Type B pancreatic cell (in vitro differentiated cells): ENCODE measurements around the gene HLA-DMB. TPM values are rescaled to one million over a fixed set of nuclear protein-coding genes. Genes with fewer than 3 reads are reported as not detected.

Source experiments
- DNase-seq: peaks from one replicate; pipeline ENCODE4 v3.0.0; 2021; ENCODE audit warnings: mixed read lengths; ENCODE audit not compliant: unreplicated experiment; ENCODE audit errors: extremely low spot score
- H3K27ac Mint-ChIP-seq: 2 replicates; pipeline ENCODE4 v1.8.0; 2021; ENCODE audit warnings: mild to moderate bottlenecking, mixed read lengths
- H3K27me3 Mint-ChIP-seq: 2 replicates; pipeline ENCODE4 v1.8.0; 2021; ENCODE audit warnings: mixed read lengths
- H3K36me3 Mint-ChIP-seq: 2 replicates; pipeline ENCODE4 v1.8.0; 2021; ENCODE audit warnings: mixed read lengths
- H3K4me1 Mint-ChIP-seq: one replicate; pipeline ENCODE4 v1.8.0; 2021; ENCODE audit warnings: mixed read lengths; ENCODE audit not compliant: unreplicated experiment
- H3K4me3 Mint-ChIP-seq: 2 replicates; pipeline ENCODE4 v1.8.0; 2021; ENCODE audit warnings: mild to moderate bottlenecking, mixed read lengths
- H3K9me3 Mint-ChIP-seq: 2 replicates; pipeline ENCODE4 v1.8.0; 2021; ENCODE audit warnings: mixed read lengths
- total RNA-seq: library from RNA; stranded (reverse); gene quantifications from 2 replicates; pipeline ENCODE4 v1.2.1, GENCODE V29; 2021; ENCODE audit warnings: low replicate concordance
- TF ChIP-seq, protein P1 (sequence below): fragments of 200-600 bp; sonication (generic); conservative IDR thresholded peaks from 2 replicates; pipeline ENCODE4 v1.5.0; 2021; ENCODE audit warnings: antibody characterized with exemption, mild to moderate bottlenecking

Gene HLA-DMB
- total RNA-seq, 1 donor from 2014 or later = 0.80 TPM

DNA sequence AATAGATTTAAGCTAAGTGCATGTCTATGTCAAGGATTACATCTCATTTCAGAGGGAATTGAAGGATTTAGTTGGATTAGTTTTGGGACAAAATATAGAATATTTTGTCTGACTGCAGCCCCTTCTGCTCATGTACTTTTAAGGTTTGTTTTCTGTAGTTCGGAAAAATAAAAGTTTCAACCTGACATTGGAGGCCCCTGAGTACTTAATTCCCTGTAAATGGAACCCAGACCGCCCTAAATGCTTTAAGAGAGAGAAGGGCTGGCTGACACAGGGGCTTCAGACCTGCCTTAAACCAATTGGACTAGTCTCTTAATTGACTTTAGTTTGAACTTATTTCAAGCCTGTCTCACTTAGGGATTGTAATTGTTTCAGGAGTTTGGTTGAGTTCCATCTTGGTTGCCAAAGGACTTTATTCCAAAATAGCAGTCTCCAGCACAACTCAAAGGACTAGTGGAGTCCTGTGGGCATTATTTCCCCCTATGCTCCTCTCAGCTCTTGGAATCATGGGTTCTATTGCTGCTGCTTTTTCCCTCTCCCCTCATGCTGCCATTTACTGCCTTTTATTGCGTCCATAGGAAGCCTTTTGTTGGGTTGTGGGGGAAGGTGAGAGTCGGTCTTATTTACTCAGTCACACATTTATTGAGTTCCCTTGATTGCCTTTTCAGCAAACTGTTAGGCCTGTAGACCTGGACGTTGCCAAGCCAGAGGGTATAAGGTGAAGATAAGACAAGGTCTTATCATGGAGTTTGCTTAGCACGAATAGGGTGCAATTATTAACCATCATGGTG, 42.1 kb upstream of the HLA-DMB start:
- Mint-ChIP-seq H3K27me3 (peaks cover 13% of the 10 kb centered on the region), H3K27ac (peak overlapping the region; percentile 60), H3K4me1 (no peaks in the 10 kb centered on the region), H3K36me3 (peaks cover 27% of the 10 kb centered on the region), H3K9me3 (no peaks in the 10 kb centered on the region), H3K4me3 (peak overlapping the region; percentile 30)
- DNase-seq = no peak
- TF ChIP-seq, protein P1, sequence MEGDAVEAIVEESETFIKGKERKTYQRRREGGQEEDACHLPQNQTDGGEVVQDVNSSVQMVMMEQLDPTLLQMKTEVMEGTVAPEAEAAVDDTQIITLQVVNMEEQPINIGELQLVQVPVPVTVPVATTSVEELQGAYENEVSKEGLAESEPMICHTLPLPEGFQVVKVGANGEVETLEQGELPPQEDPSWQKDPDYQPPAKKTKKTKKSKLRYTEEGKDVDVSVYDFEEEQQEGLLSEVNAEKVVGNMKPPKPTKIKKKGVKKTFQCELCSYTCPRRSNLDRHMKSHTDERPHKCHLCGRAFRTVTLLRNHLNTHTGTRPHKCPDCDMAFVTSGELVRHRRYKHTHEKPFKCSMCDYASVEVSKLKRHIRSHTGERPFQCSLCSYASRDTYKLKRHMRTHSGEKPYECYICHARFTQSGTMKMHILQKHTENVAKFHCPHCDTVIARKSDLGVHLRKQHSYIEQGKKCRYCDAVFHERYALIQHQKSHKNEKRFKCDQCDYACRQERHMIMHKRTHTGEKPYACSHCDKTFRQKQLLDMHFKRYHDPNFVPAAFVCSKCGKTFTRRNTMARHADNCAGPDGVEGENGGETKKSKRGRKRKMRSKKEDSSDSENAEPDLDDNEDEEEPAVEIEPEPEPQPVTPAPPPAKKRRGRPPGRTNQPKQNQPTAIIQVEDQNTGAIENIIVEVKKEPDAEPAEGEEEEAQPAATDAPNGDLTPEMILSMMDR = no peak

DNA sequence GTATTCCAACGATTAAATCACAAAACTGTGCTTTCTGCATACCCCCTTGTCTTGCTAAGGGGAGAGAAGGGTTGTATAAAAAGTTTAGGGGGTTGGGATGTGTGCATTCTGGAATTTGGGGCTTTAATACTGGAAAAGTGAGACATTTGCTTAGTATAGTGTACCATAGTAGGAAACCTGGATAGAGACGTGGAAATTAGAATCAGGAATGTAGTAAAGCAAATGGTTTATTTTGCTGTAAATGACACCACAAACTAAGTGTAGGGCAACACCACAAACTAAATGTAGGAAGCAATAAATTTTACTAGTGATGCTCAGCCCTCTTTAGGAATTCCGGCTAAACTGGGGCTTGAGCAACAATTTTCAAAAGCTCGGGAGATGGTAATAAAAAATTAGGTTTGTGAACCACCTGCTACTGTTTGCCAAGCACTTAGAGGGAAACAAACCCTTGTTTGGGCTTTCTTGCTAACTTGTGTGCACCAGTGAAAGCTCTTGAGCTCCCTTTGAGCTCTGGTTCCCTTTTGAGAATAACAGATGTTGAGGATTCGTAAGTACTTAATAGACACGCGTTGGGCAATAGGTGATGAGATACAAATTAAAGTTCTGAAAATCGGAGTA, 41.4 kb upstream of the HLA-DMB start:
- no peak for DNase-seq
- H3K27me3 Mint-ChIP-seq = peaks cover 6% of the 10 kb centered on the region
- TF ChIP-seq, protein P1 = no peak
- peaks cover 34% of the 10 kb centered on the region for H3K36me3 Mint-ChIP-seq
- peaks cover 6% of the 10 kb centered on the region for H3K4me1 Mint-ChIP-seq
- H3K4me3 Mint-ChIP-seq = peak overlapping the region; percentile 27
- H3K9me3 Mint-ChIP-seq = no peaks in the 10 kb centered on the region
- peak overlapping the region; percentile 60 for H3K27ac Mint-ChIP-seq

DNA sequence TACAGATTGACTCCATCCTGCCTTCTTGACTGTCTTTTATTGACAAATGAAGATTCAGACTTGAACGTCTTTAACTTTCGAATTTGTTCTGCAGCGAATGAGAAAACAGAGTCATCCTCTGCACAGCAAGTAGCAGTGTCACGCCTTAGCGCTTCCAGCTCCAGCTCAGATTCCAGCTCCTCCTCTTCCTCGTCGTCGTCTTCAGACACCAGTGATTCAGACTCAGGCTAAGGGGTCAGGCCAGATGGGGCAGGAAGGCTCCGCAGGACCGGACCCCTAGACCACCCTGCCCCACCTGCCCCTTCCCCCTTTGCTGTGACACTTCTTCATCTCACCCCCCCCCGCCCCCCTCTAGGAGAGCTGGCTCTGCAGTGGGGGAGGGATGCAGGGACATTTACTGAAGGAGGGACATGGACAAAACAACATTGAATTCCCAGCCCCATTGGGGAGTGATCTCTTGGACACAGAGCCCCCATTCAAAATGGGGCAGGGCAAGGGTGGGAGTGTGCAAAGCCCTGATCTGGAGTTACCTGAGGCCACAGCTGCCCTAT, 39.7 kb upstream of the HLA-DMB start:
- no peak for DNase-seq
- H3K27me3 Mint-ChIP-seq = no peaks in the 10 kb centered on the region
- no peak overlapping the region for H3K27ac Mint-ChIP-seq
- no peak overlapping the region for H3K4me3 Mint-ChIP-seq
- H3K36me3 Mint-ChIP-seq = peaks cover 48% of the 10 kb centered on the region
- TF ChIP-seq, protein P1 = no peak
- peaks cover 17% of the 10 kb centered on the region for H3K4me1 Mint-ChIP-seq
- H3K9me3 Mint-ChIP-seq = no peaks in the 10 kb centered on the region

DNA sequence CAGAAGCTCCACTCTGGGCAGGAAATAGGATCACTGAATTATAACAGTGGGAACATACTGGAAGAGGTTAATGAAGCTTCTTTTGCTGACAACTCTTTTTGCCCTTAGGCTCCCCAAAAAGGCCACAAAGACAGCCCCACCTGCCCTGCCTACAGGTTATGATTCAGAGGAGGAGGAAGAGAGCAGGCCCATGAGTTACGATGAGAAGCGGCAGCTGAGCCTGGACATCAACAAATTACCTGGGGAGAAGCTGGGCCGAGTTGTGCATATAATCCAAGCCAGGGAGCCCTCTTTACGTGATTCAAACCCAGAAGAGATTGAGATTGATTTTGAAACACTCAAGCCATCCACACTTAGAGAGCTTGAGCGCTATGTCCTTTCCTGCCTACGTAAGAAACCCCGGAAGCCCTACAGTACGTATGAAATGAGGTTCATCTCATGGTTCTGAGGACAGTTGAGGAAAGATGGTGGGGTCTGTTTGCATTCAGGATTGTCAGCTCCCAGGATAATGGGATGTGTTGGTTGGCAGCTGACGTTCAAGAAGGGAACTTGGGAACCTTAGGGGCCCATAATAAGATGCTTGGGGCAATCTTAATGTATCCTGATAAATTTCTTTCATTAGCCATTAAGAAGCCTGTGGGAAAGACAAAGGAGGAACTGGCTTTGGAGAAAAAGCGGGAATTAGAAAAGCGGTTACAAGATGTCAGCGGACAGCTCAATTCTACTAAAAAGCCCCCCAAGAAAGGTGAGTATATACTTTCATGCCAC, 39.1 kb upstream of the HLA-DMB start:
- DNase-seq = no peak
- Mint-ChIP-seq H3K27ac (peak overlapping the region; percentile 24), H3K9me3 (no peaks in the 10 kb centered on the region), H3K4me1 (peaks cover 21% of the 10 kb centered on the region), H3K4me3 (no peak overlapping the region), H3K36me3 (peaks cover 55% of the 10 kb centered on the region), H3K27me3 (no peaks in the 10 kb centered on the region)
- TF ChIP-seq, protein P1 = no peak

DNA sequence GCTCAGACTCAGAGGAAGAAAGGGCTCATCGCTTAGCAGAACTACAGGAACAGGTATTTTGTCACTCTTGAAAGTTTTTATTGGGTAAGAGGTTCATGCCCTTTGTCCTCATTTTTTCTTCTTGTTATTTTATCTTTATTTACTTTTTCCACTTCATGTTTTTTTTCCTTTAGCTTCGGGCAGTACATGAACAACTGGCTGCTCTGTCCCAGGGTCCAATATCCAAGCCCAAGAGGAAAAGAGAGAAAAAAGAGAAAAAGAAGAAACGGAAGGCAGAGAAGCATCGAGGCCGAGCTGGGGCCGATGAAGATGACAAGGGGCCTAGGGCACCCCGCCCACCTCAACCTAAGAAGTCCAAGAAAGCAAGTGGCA, 37.1 kb upstream of the HLA-DMB start:
- H3K4me3 Mint-ChIP-seq = no peak overlapping the region

More for the DNA sequence above, 37.1 kb upstream of the HLA-DMB start:
- peaks cover 21% of the 10 kb centered on the region for H3K4me1 Mint-ChIP-seq
- H3K27me3 Mint-ChIP-seq = no peaks in the 10 kb centered on the region
- TF ChIP-seq, protein P1 = no peak
- H3K9me3 Mint-ChIP-seq = no peaks in the 10 kb centered on the region
- H3K27ac Mint-ChIP-seq = peak overlapping the region; percentile 64
- H3K36me3 Mint-ChIP-seq = peaks cover 75% of the 10 kb centered on the region
- DNase-seq = no peak
